Measurements from ENCODE around the gene MPP2. TPM values are rescaled to one million over a fixed set of nuclear protein-coding genes. Genes with fewer than 3 reads are reported as not detected.
A peak's percentile ranks its signal among the peaks of the same experiment; 100 is the strongest.

MPP2 gene
- polyA plus RNA-seq, 1 of the 3 experiments (the other 2 are of a cell fraction), result 8.3 TPM

- DNase-seq, result peak; percentile 28
- POLR2A ChIA-PET, result no interaction called here
Measured at GRCh38 chr17:43900858-43901754, 6.2 kb downstream of the MPP2 start.

GRCh38 chr17:43900183-43900857 lies 7.0 kb downstream of the MPP2 start:
- CTCF ChIA-PET, result interaction anchor here (0.7 to 23.5 kb wide), 6 partner anchors 9 to 140 kb away, joined by 3 to 344 read pairs (median 14); partner anchors contain the start of genes CD300LG and MPP2
- Histone ChIP-seq H3K27ac (ENCODE audit: low read depth in 2 of 2, low read length in 1 of 2) (no peak overlapping the region; a peak in 1 of 4 replicates), H3K79me2 (ENCODE audit: insufficient read depth) (no peaks in the 10 kb centered on the region)

More at GRCh38 chr17:43900858-43901754, 6.2 kb downstream of the MPP2 start:
- no peak for TF ChIP-seq NFIC (IDR thresholded peaks at IDR 0.05; ENCODE audit: borderline replicate concordance)
- TF ChIP-seq RXRA (IDR thresholded peaks at IDR 0.05; ENCODE audit: borderline replicate concordance, low read depth), result no peak
- no peak for TF ChIP-seq CTCF (IDR thresholded peaks at IDR 0.05)
- no peak for TF ChIP-seq YY1 (IDR thresholded peaks at IDR 0.05; ENCODE audit: low read depth)
- H3K4me3 ChIP-seq (ENCODE audit: low read depth in 2 of 2, low read length in 1 of 2), result peak overlapping the region; percentile 56 to 66
- H2AFZ ChIP-seq (ENCODE audit: low read depth), result peak overlapping the region; percentile 78; the same call in 1 of the 2 replicates
- H3K27me3 ChIP-seq (ENCODE audit: insufficient read depth), result no peaks in the 10 kb centered on the region
- H3K4me1 ChIP-seq (ENCODE audit: control insufficient read depth in 1 of 2, insufficient read depth in 2 of 2, low read depth in 1 of 2, low read length in 1 of 2), result peaks cover 7 to 28% of the 10 kb centered on the region in 2 experiments; a peak in 3 of 4 replicates
- no peaks in the 10 kb centered on the region for H3K36me3 ChIP-seq (replicated peaks in 1 of 2; ENCODE audit: control insufficient read depth in 1 of 2, insufficient read depth in 2 of 2, low read length in 1 of 2)
- CTCF ChIA-PET, result interaction anchor here (1.9 to 23.5 kb wide), 5 partner anchors 8 to 140 kb away, joined by 5 to 344 read pairs (median 17); partner anchors contain the start of genes CD300LG and MPP2
- no peaks in the 10 kb centered on the region for H3F3A ChIP-seq (replicated peaks; ENCODE audit: insufficient read depth)
- H4K20me1 ChIP-seq (ENCODE audit: insufficient read depth), result no peaks in the 10 kb centered on the region
- H3K4me2 ChIP-seq, result peak overlapping the region; percentile 91
- H3K79me2 ChIP-seq (ENCODE audit: insufficient read depth), result no peaks in the 10 kb centered on the region
- WGBS (ENCODE audit: low lambda C conversion rate), result 39% methylated on average over 12 of the region's 13 CpGs
- no peaks in the 10 kb centered on the region for H3K9me3 ChIP-seq
- no peak overlapping the region for H3K27ac ChIP-seq (ENCODE audit: low read depth in 2 of 2, low read length in 1 of 2)
- no peaks in the 10 kb centered on the region for H3K9me2 ChIP-seq
- H3K9ac ChIP-seq, result no peak overlapping the region

More at GRCh38 chr17:43900183-43900857, 7.0 kb downstream of the MPP2 start:
- H3K9me3 ChIP-seq, result no peaks in the 10 kb centered on the region
- 3% methylated on average over 7 of the region's 31 CpGs for WGBS (ENCODE audit: low lambda C conversion rate)
- TF ChIP-seq FOSL2 (IDR thresholded peaks at IDR 0.05; ENCODE audit: borderline replicate concordance, low read depth) (no peak), JUND (IDR thresholded peaks at IDR 0.05) (no peak), MAX (IDR thresholded peaks at IDR 0.05; ENCODE audit: low read depth) (peak; percentile 52; the same call in 1 of the 2 replicates), CHD2 (IDR thresholded peaks at IDR 0.05; ENCODE audit: low read length, partially characterized antibody) (peak; percentile 57), NRF1 (IDR thresholded peaks at IDR 0.05; ENCODE audit: low read depth, low read length) (0 out of 2 replicates have a peak, but pooled peaks have one; percentile 26), RFX5 (IDR thresholded peaks at IDR 0.05; ENCODE audit: low read length) (peak; percentile 84), RXRA (IDR thresholded peaks at IDR 0.05; ENCODE audit: borderline replicate concordance, low read depth) (no peak), MXI1 (IDR thresholded peaks at IDR 0.05; ENCODE audit: low read depth, low read length) (peak; percentile 44; the same call in 1 of the 2 replicates), FOXM1 (IDR thresholded peaks at IDR 0.05; ENCODE audit: low read depth) (no peak)
- TF ChIP-seq, protein P1, sequence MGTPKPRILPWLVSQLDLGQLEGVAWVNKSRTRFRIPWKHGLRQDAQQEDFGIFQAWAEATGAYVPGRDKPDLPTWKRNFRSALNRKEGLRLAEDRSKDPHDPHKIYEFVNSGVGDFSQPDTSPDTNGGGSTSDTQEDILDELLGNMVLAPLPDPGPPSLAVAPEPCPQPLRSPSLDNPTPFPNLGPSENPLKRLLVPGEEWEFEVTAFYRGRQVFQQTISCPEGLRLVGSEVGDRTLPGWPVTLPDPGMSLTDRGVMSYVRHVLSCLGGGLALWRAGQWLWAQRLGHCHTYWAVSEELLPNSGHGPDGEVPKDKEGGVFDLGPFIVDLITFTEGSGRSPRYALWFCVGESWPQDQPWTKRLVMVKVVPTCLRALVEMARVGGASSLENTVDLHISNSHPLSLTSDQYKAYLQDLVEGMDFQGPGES (IDR thresholded peaks at IDR 0.05; ENCODE audit: low read depth, low read length), result peak; percentile 68
- TF ChIP-seq, protein P2, sequence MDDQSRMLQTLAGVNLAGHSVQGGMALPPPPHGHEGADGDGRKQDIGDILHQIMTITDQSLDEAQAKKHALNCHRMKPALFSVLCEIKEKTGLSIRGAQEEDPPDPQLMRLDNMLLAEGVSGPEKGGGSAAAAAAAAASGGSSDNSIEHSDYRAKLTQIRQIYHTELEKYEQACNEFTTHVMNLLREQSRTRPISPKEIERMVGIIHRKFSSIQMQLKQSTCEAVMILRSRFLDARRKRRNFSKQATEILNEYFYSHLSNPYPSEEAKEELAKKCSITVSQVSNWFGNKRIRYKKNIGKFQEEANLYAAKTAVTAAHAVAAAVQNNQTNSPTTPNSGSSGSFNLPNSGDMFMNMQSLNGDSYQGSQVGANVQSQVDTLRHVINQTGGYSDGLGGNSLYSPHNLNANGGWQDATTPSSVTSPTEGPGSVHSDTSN (IDR thresholded peaks at IDR 0.05), result peak; percentile 88
- no peaks in the 10 kb centered on the region for H3K27me3 ChIP-seq (ENCODE audit: insufficient read depth)
- peak overlapping the region; percentile 78 for H2AFZ ChIP-seq (ENCODE audit: low read depth)
- peak overlapping the region; percentile 56 to 66 for H3K4me3 ChIP-seq (ENCODE audit: low read depth in 2 of 2, low read length in 1 of 2)
- H3K4me1 ChIP-seq (ENCODE audit: control insufficient read depth in 1 of 2, insufficient read depth in 2 of 2, low read depth in 1 of 2, low read length in 1 of 2), result peaks cover 7 to 20% of the 10 kb centered on the region in 2 experiments; a peak in 2 of 4 replicates
- POLR2A ChIA-PET, result no interaction called here
- no peaks in the 10 kb centered on the region for H3K9me2 ChIP-seq
- no peaks in the 10 kb centered on the region for H4K20me1 ChIP-seq (ENCODE audit: insufficient read depth)
- peak overlapping the region; percentile 51; the same call in 1 of the 2 replicates for H3K9ac ChIP-seq
- H3K36me3 ChIP-seq (replicated peaks in 1 of 2; ENCODE audit: control insufficient read depth in 1 of 2, insufficient read depth in 2 of 2, low read length in 1 of 2), result no peaks in the 10 kb centered on the region
- DNase-seq, result peak; percentile 98
- no peaks in the 10 kb centered on the region for H3F3A ChIP-seq (replicated peaks; ENCODE audit: insufficient read depth)
- peak overlapping the region; percentile 91 for H3K4me2 ChIP-seq

All from SK-N-SH (cell line).